HL-60 (cell line): ENCODE measurements around the gene TET3.

Source experiments
- POLR2AphosphoS5 ChIP-seq: IDR thresholded peaks from 2 replicates; pipeline ENCODE4 v1.6.1; 2012; ENCODE audit warnings: low read depth
- TF ChIP-seq, protein P1 (sequence below): IDR thresholded peaks from one replicate; pipeline ENCODE4 v1.5.1; 2011; ENCODE audit warnings: low read length, control low read depth, inconsistent platforms; ENCODE audit not compliant: insufficient read depth

- no peak for TF ChIP-seq POLR2AphosphoS5
- TF ChIP-seq, protein P1, sequence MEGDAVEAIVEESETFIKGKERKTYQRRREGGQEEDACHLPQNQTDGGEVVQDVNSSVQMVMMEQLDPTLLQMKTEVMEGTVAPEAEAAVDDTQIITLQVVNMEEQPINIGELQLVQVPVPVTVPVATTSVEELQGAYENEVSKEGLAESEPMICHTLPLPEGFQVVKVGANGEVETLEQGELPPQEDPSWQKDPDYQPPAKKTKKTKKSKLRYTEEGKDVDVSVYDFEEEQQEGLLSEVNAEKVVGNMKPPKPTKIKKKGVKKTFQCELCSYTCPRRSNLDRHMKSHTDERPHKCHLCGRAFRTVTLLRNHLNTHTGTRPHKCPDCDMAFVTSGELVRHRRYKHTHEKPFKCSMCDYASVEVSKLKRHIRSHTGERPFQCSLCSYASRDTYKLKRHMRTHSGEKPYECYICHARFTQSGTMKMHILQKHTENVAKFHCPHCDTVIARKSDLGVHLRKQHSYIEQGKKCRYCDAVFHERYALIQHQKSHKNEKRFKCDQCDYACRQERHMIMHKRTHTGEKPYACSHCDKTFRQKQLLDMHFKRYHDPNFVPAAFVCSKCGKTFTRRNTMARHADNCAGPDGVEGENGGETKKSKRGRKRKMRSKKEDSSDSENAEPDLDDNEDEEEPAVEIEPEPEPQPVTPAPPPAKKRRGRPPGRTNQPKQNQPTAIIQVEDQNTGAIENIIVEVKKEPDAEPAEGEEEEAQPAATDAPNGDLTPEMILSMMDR: no peak
Measured at GRCh38 chr2:73942664-73943063, 42.0 kb upstream of the TET3 start.
